SK-N-MC (cell line): ENCODE measurements around the gene FHIT.
A peak's percentile ranks its signal among the peaks of the same experiment; 100 is the strongest.

ENCODE experiments used
- DNase-seq: peaks from one replicate; pipeline ENCODE4 v3.0.0-alpha.2; 2011; ENCODE audit warnings: low read depth, low spot score
- H3K27ac ChIP-seq: fragments of 200-600 bp; sonication (generic); 2 replicates; pipeline ENCODE4 v1.5.1; 2016; ENCODE audit warnings: mixed run types
- H3K36me3 ChIP-seq: fragments of 200-600 bp; sonication (generic); 2 replicates; pipeline ENCODE4 v1.6.1; 2017; ENCODE audit warnings: antibody characterized with exemption, low read length, mixed read lengths; ENCODE audit not compliant: insufficient read depth
- H3K4me3 ChIP-seq: fragments of 200-600 bp; sonication (generic); 2 replicates; pipeline ENCODE4 v1.5.1; 2016
- H3K9ac ChIP-seq: fragments of 200-600 bp; sonication (generic); 2 replicates; pipeline ENCODE4 v1.8.0; 2017; ENCODE audit warnings: mixed run types, mixed read lengths; ENCODE audit not compliant: insufficient read length
- H3K9me3 ChIP-seq: fragments of 200-600 bp; sonication (generic); 2 replicates; pipeline ENCODE4 v1.6.1; 2017; ENCODE audit warnings: low read depth, mild to moderate bottlenecking, antibody characterized with exemption, low read length, moderate library complexity, mixed read lengths
- EZH2 ChIP-seq: fragments of 200-600 bp; sonication (generic); IDR thresholded peaks from one replicate; pipeline ENCODE4 v1.6.1; 2017; ENCODE audit warnings: antibody characterized with exemption
- FOXP2 ChIP-seq: optimal IDR thresholded peaks from 2 replicates; pipeline ENCODE3; 2011; ENCODE audit warnings: mild to moderate bottlenecking, moderate library complexity; ENCODE audit not compliant: insufficient read depth; ENCODE audit errors: extremely low read length, control extremely low read depth
- POLR2AphosphoS5 ChIP-seq: IDR thresholded peaks from 2 replicates; pipeline ENCODE4 v1.6.1; 2012; ENCODE audit warnings: mild to moderate bottlenecking, low read depth, low read length, borderline replicate concordance

The FHIT gene

DNA sequence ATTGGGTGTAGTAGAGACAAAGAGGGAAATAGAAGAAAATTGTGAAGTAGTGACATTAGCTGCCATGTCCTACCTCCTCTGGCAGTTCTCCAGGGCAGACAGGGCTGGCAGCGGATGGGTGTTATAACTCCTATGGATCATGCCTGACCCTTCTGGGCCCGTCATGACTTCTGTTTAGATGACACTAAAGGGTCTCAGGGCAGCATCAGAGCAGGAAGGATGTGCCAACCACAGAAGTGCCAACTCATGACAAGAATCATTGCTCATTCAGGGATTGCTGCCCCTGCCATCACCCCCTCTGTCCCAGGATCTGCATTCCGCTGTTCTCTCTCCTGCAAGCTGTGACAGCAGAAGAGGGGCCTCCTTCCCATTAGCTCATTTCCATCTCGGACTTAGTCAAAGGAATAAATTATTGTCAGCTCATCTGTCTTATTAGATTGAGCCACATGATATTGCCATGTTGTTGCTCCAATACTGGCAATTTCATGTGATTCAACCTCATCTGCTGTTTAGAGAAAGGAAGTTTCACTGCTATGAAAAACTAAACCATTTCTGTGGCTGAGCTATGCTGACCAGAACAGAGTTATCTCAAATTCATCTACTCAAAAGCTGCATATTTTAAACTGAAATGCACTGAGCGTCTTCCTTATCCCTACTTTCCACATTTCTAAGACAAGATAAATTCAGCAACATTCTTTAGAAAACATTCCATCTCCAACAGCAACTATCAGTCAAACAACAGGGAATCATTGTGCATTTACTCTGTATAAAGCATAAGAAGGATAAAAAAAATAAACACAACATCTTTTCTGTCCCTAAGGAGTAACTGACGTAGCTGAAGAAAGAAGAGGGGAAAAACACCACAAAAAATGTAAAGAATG, 271.6 kb downstream of the FHIT start:
- no peak overlapping the region for H3K27ac ChIP-seq
- H3K36me3 ChIP-seq: no peaks in the 10 kb centered on the region
- no peak for TF ChIP-seq POLR2AphosphoS5
- TF ChIP-seq EZH2: no peak
- no peak for TF ChIP-seq FOXP2
- no peak overlapping the region for H3K4me3 ChIP-seq
- no peak for DNase-seq
- no peaks in the 10 kb centered on the region for H3K9me3 ChIP-seq
- no peak overlapping the region for H3K9ac ChIP-seq

- no peak overlapping the region for H3K9ac ChIP-seq
- DNase-seq: no peak
- TF ChIP-seq FOXP2 (no peak), EZH2 (no peak), POLR2AphosphoS5 (no peak)
These were observed 277.9 kb downstream of the FHIT start for GRCh38 chr3:60973321-60973720.

GRCh38 chr3:60972599-60972998, 278.7 kb downstream of the FHIT start:
- H3K36me3 ChIP-seq: no peaks in the 10 kb centered on the region
- H3K27ac ChIP-seq: no peak overlapping the region
- no peak for DNase-seq
- no peak overlapping the region for H3K9ac ChIP-seq
- H3K4me3 ChIP-seq: no peak overlapping the region
- H3K9me3 ChIP-seq: no peaks in the 10 kb centered on the region
- TF ChIP-seq EZH2 (no peak), POLR2AphosphoS5 (no peak), FOXP2 (no peak)

More at GRCh38 chr3:60973321-60973720, 277.9 kb downstream of the FHIT start:
- no peaks in the 10 kb centered on the region for H3K36me3 ChIP-seq
- no peak overlapping the region for H3K4me3 ChIP-seq
- no peaks in the 10 kb centered on the region for H3K9me3 ChIP-seq
- no peak overlapping the region for H3K27ac ChIP-seq

- Histone ChIP-seq H3K9me3 (no peaks in the 10 kb centered on the region), H3K4me3 (no peak overlapping the region), H3K9ac (no peak overlapping the region), H3K27ac (no peak overlapping the region), H3K36me3 (no peaks in the 10 kb centered on the region)
- no peak for DNase-seq
- TF ChIP-seq POLR2AphosphoS5: no peak
- no peak for TF ChIP-seq FOXP2
- no peak for TF ChIP-seq EZH2
These were observed 280.4 kb downstream of the FHIT start for GRCh38 chr3:60970850-60971249.

DNA sequence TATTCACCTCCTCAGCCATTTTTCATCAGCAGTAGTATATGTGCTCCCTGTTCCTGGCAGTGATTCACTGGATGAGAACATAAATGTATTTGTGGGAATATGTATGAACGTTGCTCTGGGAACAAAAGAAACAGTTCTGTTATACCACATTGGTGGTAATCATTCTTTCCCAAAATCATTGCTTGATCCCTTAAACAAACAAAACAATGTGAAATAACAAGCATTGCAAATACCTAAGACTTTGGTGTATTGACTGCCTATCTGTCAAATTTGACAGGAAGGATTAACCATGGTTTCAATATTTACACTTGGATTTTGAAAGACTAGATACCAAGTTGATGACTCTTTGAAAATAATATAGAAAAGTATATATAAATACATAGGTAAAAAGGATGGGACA, 284.1 kb downstream of the FHIT start:
- Histone ChIP-seq H3K27ac (no peak overlapping the region), H3K36me3 (no peaks in the 10 kb centered on the region), H3K9ac (no peak overlapping the region), H3K4me3 (no peak overlapping the region), H3K9me3 (no peaks in the 10 kb centered on the region)
- TF ChIP-seq EZH2 (no peak), FOXP2 (no peak), POLR2AphosphoS5 (no peak)
- no peak for DNase-seq

GRCh38 chr3:60957541-60957940, 293.7 kb downstream of the FHIT start:
- H3K4me3 ChIP-seq: no peak overlapping the region
- H3K36me3 ChIP-seq: no peaks in the 10 kb centered on the region
- TF ChIP-seq POLR2AphosphoS5 (no peak), FOXP2 (no peak), EZH2 (no peak)
- no peak for DNase-seq
- no peak overlapping the region for H3K9ac ChIP-seq
- no peaks in the 10 kb centered on the region for H3K9me3 ChIP-seq
- no peak overlapping the region for H3K27ac ChIP-seq

DNA sequence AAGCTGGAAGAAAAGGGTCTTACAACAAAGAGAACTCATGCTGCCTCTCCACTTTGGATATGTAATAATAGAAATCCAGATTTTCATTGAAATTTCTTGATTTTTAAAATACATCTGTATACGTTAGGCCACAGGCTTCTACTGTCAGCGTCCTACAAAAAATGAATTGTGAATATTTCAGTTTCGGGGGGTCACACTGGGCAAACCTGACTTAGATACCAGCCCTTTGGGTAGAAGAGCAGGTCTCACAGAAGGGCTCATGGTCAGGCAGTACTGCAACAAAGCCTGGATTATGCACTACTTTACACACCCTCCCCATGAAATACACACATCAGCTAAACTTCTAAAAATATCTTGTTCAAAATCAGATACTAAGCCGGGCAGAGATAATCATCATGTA, 294.5 kb downstream of the FHIT start:
- no peak for DNase-seq
- Histone ChIP-seq H3K9ac (no peak overlapping the region), H3K4me3 (no peak overlapping the region), H3K36me3 (no peaks in the 10 kb centered on the region), H3K27ac (no peak overlapping the region), H3K9me3 (no peaks in the 10 kb centered on the region)
- TF ChIP-seq POLR2AphosphoS5: no peak

DNA sequence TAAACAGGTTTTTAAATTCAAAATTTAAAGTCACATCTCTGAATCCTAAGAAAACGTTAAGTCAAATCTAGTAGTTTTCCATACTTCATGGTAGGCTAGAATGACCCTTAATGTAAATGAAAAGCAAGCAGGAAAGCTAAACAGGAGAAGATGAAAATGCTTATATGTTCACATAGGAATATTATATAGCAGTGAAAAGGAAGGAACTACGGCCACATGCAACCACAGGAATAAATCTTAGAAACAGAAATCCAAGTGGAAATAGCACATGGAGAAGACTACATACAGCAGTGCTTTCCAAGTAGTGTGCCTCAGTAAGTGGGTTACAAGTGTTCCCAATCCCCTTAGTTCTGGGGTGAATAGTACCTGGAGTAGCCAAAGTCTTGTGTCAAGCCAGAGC, 296.2 kb downstream of the FHIT start:
- TF ChIP-seq EZH2: no peak
- no peak for TF ChIP-seq FOXP2
- no peak for TF ChIP-seq POLR2AphosphoS5
- DNase-seq: no peak
- H3K9ac ChIP-seq: no peak overlapping the region
- no peaks in the 10 kb centered on the region for H3K9me3 ChIP-seq
- no peak overlapping the region for H3K27ac ChIP-seq
- no peaks in the 10 kb centered on the region for H3K36me3 ChIP-seq
- H3K4me3 ChIP-seq: no peak overlapping the region

- no peak overlapping the region for H3K4me3 ChIP-seq
- H3K27ac ChIP-seq: no peak overlapping the region
- DNase-seq: peak; percentile 45
- H3K9ac ChIP-seq: no peak overlapping the region
- TF ChIP-seq POLR2AphosphoS5 (peak; percentile 39; the same call in 1 of the 2 replicates), FOXP2 (no peak), EZH2 (no peak)
- no peaks in the 10 kb centered on the region for H3K9me3 ChIP-seq
- H3K36me3 ChIP-seq: no peaks in the 10 kb centered on the region
These were observed 297.2 kb downstream of the FHIT start for GRCh38 chr3:60954048-60954447.

- H3K9ac ChIP-seq: no peak overlapping the region
- TF ChIP-seq POLR2AphosphoS5: no peak
- no peak for TF ChIP-seq EZH2
- TF ChIP-seq FOXP2: no peak
These were observed 297.9 kb downstream of the FHIT start for GRCh38 chr3:60953351-60953750.

More at GRCh38 chr3:60953351-60953750, 297.9 kb downstream of the FHIT start:
- H3K4me3 ChIP-seq: no peak overlapping the region
- H3K9me3 ChIP-seq: no peaks in the 10 kb centered on the region
- no peak overlapping the region for H3K27ac ChIP-seq
- H3K36me3 ChIP-seq: no peaks in the 10 kb centered on the region
- no peak for DNase-seq
